Activated CD4-positive, alpha-beta T cell treated with anti-CD3 and anti-CD28 coated beads for 36 hours (primary cell): Measurements from ENCODE around the gene LALBA. TPM values are rescaled to one million over a fixed set of nuclear protein-coding genes. Genes with fewer than 3 reads are reported as not detected.
"Not testable (repeated sequence)": the region's sequence is repeated elsewhere in the genome, so short reads cannot be mapped to it uniquely, and the experiment has no call there.

Experiments used
- ATAC-seq: fragments of 200-7000 bp; cut with Tn5 transposase; one replicate; pipeline ENCODE4 v1.10.0; 2021; ENCODE audit warnings: mild to moderate bottlenecking, moderate library complexity
- CTCF ChIA-PET: fragments of 350-600 bp; sonication (Branson Sonifier 250); formaldehyde crosslinking; loops from one replicate; lab custom pipeline; 2021; ENCODE audit warnings: antibody characterized with exemption; lab: Charles Lee
- POLR2A ChIA-PET: fragments of 350-600 bp; sonication (Branson Sonifier 250); formaldehyde crosslinking; loops from one replicate; lab custom pipeline; 2021; ENCODE audit warnings: antibody characterized with exemption, inconsistent platforms; lab: Charles Lee
- DNase-seq: peaks from one replicate; pipeline ENCODE4 v3.0.0-alpha.2; 2020
- H3K27ac Mint-ChIP-seq: one replicate; pipeline ENCODE4 v1.8.0; 2021; ENCODE audit warnings: mixed read lengths
- H3K27me3 Mint-ChIP-seq: one replicate; pipeline ENCODE4 v1.8.0; 2021; ENCODE audit warnings: mixed read lengths
- H3K36me3 Mint-ChIP-seq: one replicate; pipeline ENCODE4 v1.8.0; 2021; ENCODE audit warnings: low read depth, mixed read lengths
- H3K4me1 Mint-ChIP-seq: one replicate; pipeline ENCODE4 v1.8.0; 2021; ENCODE audit warnings: mixed read lengths
- H3K4me3 Mint-ChIP-seq: one replicate; pipeline ENCODE4 v1.8.0; 2021; ENCODE audit warnings: mild to moderate bottlenecking, moderate library complexity, mixed read lengths
- H3K9me3 Mint-ChIP-seq: one replicate; pipeline ENCODE4 v1.8.0; 2021; ENCODE audit warnings: low read depth, mixed read lengths
- intact Hi-C, 2 experiments: fragments of 100-400 bp; cut with DNase I in 1 of 2; cut with micrococcal nuclease in 1 of 2; formaldehyde crosslinking; loops; one replicate each; pipeline versions ENCODE4 v1.14.2 to v1.15.1; 2022 to 2024; cut with DNase I, micrococcal nuclease
- total RNA-seq, 2 experiments: library from RNA; stranded (reverse); gene quantifications; one replicate each; pipeline ENCODE4 v1.2.3, GENCODE V29; 2021

Gene LALBA
- total RNA-seq, 2 experiments from 2014 or later: not detected

- no peaks in the 10 kb centered on the region for H3K4me1 Mint-ChIP-seq
- H3K36me3 Mint-ChIP-seq: no peaks in the 10 kb centered on the region
- ChIA-PET CTCF (interaction anchor here (0.6 kb wide), 1 partner anchor 222 kb away, joined by 3 read pairs; no protein-coding TSS in a partner anchor), POLR2A (no interaction called here)
- no peaks in the 10 kb centered on the region for H3K9me3 Mint-ChIP-seq
- H3K27me3 Mint-ChIP-seq: peaks cover 8% of the 10 kb centered on the region
- no peak for DNase-seq
- intact Hi-C loops: no loop called here
- ATAC-seq: no peak
- H3K4me3 Mint-ChIP-seq: no peak overlapping the region
- no peak overlapping the region for H3K27ac Mint-ChIP-seq
Measured at GRCh38 chr12:48572326-48572725, 2.5 kb upstream of the LALBA start.

- DNase-seq (no peak), ATAC-seq (no peak)
- intact Hi-C loops: no loop called here
- Mint-ChIP-seq H3K9me3 (no peaks in the 10 kb centered on the region), H3K36me3 (no peaks in the 10 kb centered on the region), H3K27me3 (peaks cover 9% of the 10 kb centered on the region), H3K4me1 (no peaks in the 10 kb centered on the region), H3K4me3 (no peak overlapping the region), H3K27ac (no peak overlapping the region)
- CTCF ChIA-PET: interaction anchor here (1.0 kb wide), 1 partner anchor 8 kb away, joined by 6 read pairs; a partner anchor contains a TSS
- POLR2A ChIA-PET: no interaction called here
Measured at GRCh38 chr12:48567731-48568130, 2.1 kb downstream of the LALBA start.

DNA sequence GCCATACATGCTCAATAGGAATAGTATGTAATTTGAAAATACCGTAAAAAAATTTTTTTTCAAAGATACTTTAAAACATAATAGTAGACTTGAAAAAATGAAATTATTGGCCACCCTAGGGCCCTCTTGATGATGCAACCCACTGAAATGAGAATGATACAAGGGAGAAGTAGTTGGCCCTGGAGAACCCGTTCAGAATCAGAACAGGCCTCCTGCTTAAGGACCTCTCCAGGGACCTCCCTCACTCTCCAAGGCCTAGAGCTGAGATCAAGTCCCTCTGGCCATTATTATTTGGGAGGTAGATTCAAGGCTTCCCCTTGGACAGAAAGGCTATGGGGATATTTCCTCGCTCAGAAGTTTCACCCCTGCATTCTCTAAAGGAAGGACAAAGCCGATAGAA, 11.9 kb downstream of the LALBA start:
- CTCF ChIA-PET: no interaction called here
- no peak overlapping the region for H3K27ac Mint-ChIP-seq

GRCh38 chr12:48556631-48557030, 13.2 kb downstream of the LALBA start:
- no peak overlapping the region for H3K27ac Mint-ChIP-seq

More for the DNA sequence above, 11.9 kb downstream of the LALBA start:
- Mint-ChIP-seq H3K9me3 (no peaks in the 10 kb centered on the region), H3K36me3 (no peaks in the 10 kb centered on the region), H3K4me1 (no peaks in the 10 kb centered on the region), H3K27me3 (peaks cover 6% of the 10 kb centered on the region), H3K4me3 (no peak overlapping the region)
- DNase-seq: no peak
- POLR2A ChIA-PET: no interaction called here
- ATAC-seq: no peak
- intact Hi-C loops: no loop called here

GRCh38 chr12:48553666-48554343, 16.0 kb downstream of the LALBA start:
- H3K4me1 Mint-ChIP-seq, ATAC-seq, H3K4me3 Mint-ChIP-seq, intact Hi-C loops, H3K27ac Mint-ChIP-seq, H3K36me3 Mint-ChIP-seq, H3K9me3 Mint-ChIP-seq, H3K27me3 Mint-ChIP-seq: not testable (repeated sequence)
- CTCF ChIA-PET: interaction anchor here (2.4 kb wide), 1 partner anchor 65 kb away, joined by 6 read pairs; no protein-coding TSS in a partner anchor
- POLR2A ChIA-PET: interaction anchor here (0.6 kb wide), 1 partner anchor 104 kb away, joined by 4 read pairs; no protein-coding TSS in a partner anchor
- DNase-seq: peak; percentile 7

More at GRCh38 chr12:48556631-48557030, 13.2 kb downstream of the LALBA start:
- Mint-ChIP-seq H3K27me3 (peaks cover 8% of the 10 kb centered on the region), H3K36me3 (no peaks in the 10 kb centered on the region), H3K4me1 (no peaks in the 10 kb centered on the region), H3K4me3 (no peak overlapping the region), H3K9me3 (no peaks in the 10 kb centered on the region)
- CTCF ChIA-PET: no interaction called here
- ATAC-seq (no peak), DNase-seq (no peak)
- intact Hi-C loops: no loop called here
- POLR2A ChIA-PET: no interaction called here

DNA sequence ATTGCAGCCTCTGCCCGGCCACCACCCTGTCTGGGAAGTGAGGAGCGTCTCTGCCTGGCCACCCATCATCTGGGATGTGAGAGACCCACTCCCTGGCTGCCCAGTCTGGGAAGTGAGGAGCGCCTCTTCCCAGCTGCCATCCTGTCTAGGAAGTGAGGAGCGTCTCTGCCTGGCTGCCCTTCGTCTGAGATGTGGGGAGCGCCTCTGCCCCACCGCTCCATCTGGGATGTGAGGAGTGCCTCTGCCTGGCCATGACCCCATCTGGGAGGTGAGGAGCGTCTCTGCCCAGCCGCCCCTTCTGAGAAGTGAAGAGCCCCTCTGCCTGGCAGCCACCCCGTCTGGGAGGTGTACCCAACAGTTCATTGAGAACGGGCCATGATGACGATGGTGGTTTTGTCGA, 18.2 kb downstream of the LALBA start:
- H3K4me3 Mint-ChIP-seq, H3K4me1 Mint-ChIP-seq, H3K27me3 Mint-ChIP-seq, POLR2A ChIA-PET, DNase-seq, H3K9me3 Mint-ChIP-seq, H3K27ac Mint-ChIP-seq, ATAC-seq, CTCF ChIA-PET, intact Hi-C loops, H3K36me3 Mint-ChIP-seq: not testable (repeated sequence)

DNA sequence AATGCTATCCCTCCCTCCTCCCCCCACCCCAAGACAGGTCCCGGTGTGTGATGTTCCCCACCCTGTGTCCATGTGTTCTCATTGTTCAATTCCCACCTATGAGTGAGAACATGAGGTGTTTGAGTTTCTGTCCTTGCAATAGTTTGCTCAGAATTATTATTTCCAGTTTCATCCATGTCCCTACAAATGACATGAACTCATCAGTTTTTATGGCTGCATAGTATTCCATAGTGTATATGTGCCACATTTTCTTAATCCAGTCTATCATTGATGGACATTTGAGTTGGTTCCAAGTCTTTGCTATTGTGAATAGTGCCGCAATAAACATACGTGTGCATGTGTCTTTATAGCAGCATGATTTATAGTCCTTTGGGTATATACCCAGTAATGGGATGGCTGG, 22.8 kb downstream of the LALBA start:
- H3K27me3 Mint-ChIP-seq, ATAC-seq, H3K36me3 Mint-ChIP-seq, POLR2A ChIA-PET, H3K4me3 Mint-ChIP-seq, H3K4me1 Mint-ChIP-seq, H3K27ac Mint-ChIP-seq, DNase-seq, H3K9me3 Mint-ChIP-seq, intact Hi-C loops: not testable (repeated sequence)
- CTCF ChIA-PET: interaction anchor here (9.4 kb wide), 1 partner anchor 73 kb away, joined by 134 read pairs; no protein-coding TSS in a partner anchor

GRCh38 chr12:48545833-48546469, 23.9 kb downstream of the LALBA start:
- Mint-ChIP-seq H3K9me3 (peaks cover 5% of the 10 kb centered on the region), H3K27me3 (peaks cover 5% of the 10 kb centered on the region), H3K36me3 (no peaks in the 10 kb centered on the region), H3K4me3 (no peak overlapping the region), H3K4me1 (peaks cover 5% of the 10 kb centered on the region), H3K27ac (no peak overlapping the region)
- ATAC-seq: no peak
- CTCF ChIA-PET: interaction anchor here (0.6 to 9.4 kb wide), 2 partner anchors 74 to 441 kb away, joined by 3 to 134 read pairs; no protein-coding TSS in a partner anchor
- intact Hi-C loops: no loop called here
- no peak for DNase-seq
- POLR2A ChIA-PET: interaction anchor here (0.6 kb wide), 1 partner anchor 67 kb away, joined by 3 read pairs; no protein-coding TSS in a partner anchor

DNA sequence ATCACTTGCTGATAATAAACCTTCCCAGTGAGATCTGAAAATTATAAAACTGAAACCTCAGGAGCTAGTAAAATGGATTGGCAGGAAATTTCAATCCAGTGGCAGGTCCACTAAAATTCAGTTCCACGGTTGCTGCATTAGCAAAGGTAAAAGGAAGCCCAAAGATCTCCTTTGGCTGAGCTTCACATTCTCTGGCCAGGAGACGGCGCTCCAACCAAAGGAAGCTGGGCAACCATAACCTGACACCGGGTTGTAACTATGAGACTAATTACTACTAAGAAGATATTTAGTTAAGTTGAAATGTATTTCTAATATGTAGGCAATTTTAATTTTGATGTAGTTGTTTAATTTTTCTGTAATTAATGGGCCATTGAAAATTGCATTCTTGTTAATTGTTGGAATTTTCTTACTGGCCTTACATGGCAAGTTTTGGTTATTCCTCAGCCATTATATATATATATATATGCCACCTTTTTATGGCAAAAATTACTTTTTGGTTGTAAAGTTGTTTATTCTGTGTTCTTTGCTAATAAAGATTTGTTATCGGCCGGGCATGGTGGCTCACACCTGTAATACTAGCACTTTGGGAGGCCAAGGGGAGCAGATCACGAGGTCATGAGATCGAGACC, 27.4 kb downstream of the LALBA start:
- intact Hi-C loops: loop anchor here (1.0 to 5.0 kb wide), 4 partner anchors 76 to 345 kb away; no protein-coding TSS in a partner anchor
- no peak overlapping the region for H3K27ac Mint-ChIP-seq
- ChIA-PET POLR2A (no interaction called here), CTCF (interaction anchor here (0.6 to 9.4 kb wide), 20 partner anchors 9 to 315 kb away, joined by 3 to 134 read pairs (median 4); no protein-coding TSS in a partner anchor)
- DNase-seq (peak; percentile 80), ATAC-seq (peak; percentile 55)
- no peak overlapping the region for H3K4me3 Mint-ChIP-seq
- peaks cover 11% of the 10 kb centered on the region for H3K4me1 Mint-ChIP-seq
- no peaks in the 10 kb centered on the region for H3K27me3 Mint-ChIP-seq
- no peaks in the 10 kb centered on the region for H3K9me3 Mint-ChIP-seq
- H3K36me3 Mint-ChIP-seq: no peaks in the 10 kb centered on the region

DNA sequence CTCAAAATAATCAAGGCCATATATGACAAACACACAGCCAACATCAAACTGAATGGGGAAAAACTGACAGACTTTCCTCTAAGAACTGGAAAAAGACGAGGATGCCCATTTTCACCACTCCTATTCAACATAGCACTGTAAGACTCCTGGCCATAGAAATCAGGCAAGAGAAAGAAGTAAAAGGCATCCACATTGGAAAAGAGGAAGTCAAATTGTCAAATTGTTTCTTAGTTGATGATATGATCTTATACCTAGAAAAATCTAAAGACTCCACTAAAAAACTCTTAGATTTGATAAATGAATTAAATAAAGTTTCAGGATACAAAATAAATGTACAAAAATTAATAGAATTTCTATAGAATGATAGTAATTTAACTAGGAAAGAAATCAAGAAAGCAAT, 33.2 kb downstream of the LALBA start:
- H3K27ac Mint-ChIP-seq: no peak overlapping the region
- POLR2A ChIA-PET: no interaction called here
- CTCF ChIA-PET: no interaction called here
- DNase-seq (no peak), ATAC-seq (no peak)
- peaks cover 3% of the 10 kb centered on the region for H3K9me3 Mint-ChIP-seq
- peaks cover 22% of the 10 kb centered on the region for H3K4me1 Mint-ChIP-seq
- no peaks in the 10 kb centered on the region for H3K36me3 Mint-ChIP-seq
- H3K4me3 Mint-ChIP-seq: no peak overlapping the region
- intact Hi-C loops: no loop called here
- no peaks in the 10 kb centered on the region for H3K27me3 Mint-ChIP-seq

DNA sequence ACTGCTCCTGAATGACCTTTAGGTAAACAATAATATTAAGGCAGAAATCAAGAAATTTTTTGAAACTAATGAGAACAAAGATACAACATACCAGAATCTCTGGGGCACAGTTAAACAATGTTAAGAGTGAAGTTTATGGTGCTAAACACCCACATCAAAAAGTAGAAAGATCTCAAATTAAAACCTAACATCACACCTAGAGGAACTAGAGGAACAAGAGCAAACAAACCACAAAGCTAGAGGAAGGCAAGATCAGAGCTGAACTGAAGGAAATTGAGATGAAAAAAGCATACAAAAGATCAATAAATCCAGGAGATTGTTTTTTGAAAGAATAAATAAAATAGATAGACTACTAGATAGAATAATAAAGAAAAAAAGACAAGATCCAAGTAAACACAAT, 37.2 kb downstream of the LALBA start:
- ATAC-seq (no peak), DNase-seq (no peak)
- Mint-ChIP-seq H3K4me3 (no peak overlapping the region), H3K27me3 (no peaks in the 10 kb centered on the region), H3K36me3 (no peaks in the 10 kb centered on the region), H3K27ac (no peak overlapping the region), H3K4me1 (peaks cover 20% of the 10 kb centered on the region), H3K9me3 (peaks cover 3% of the 10 kb centered on the region)
- intact Hi-C loops: no loop called here
- CTCF ChIA-PET: interaction anchor here (1.2 to 1.8 kb wide), 2 partner anchors 87 to 90 kb away, joined by 3 to 5 read pairs; no protein-coding TSS in a partner anchor
- POLR2A ChIA-PET: no interaction called here
